MCF 10A (cell line): ENCODE measurements around the gene ZNF532. TPM values are rescaled to one million over a fixed set of nuclear protein-coding genes. Genes with fewer than 3 reads are reported as not detected.

Source experiments
- BruUV-seq: library from RNA; stranded (reverse); fragments of 400-500 nt; replicated peaks from 2 replicates; lab custom pipeline; 2021; lab: Mats Ljungman, UMichigan
- CTCF ChIA-PET: fragments of 300-600 bp; sonication (Branson Sonifier 250); formaldehyde crosslinking; extraction: SDS; loops from one replicate; lab custom pipeline; 2021; ENCODE audit warnings: antibody characterized with exemption, inconsistent platforms; lab: Yijun Ruan, JAX
- POLR2A ChIA-PET: fragments of 300-600, 350-650 bp; sonication (Branson Sonifier 250); formaldehyde crosslinking; extraction: SDS; loops from one replicate; lab custom pipeline; 2020; ENCODE audit warnings: antibody characterized with exemption, inconsistent platforms; lab: Yijun Ruan, JAX
- DNase-seq: peaks from one replicate; pipeline ENCODE4 v3.0.0-alpha.2; 2018; ENCODE audit not compliant: unreplicated experiment
- H3K27ac Mint-ChIP-seq: one replicate; pipeline ENCODE4 v1.8.0; 2022; ENCODE audit warnings: mild to moderate bottlenecking, low read depth, mixed read lengths; ENCODE audit not compliant: unreplicated experiment
- H3K27me3 Mint-ChIP-seq: one replicate; pipeline ENCODE4 v1.8.0; 2022; ENCODE audit warnings: mixed read lengths; ENCODE audit not compliant: insufficient read depth, unreplicated experiment
- H3K36me3 Mint-ChIP-seq: one replicate; pipeline ENCODE4 v1.8.0; 2022; ENCODE audit warnings: mild to moderate bottlenecking, moderate library complexity, mixed read lengths; ENCODE audit not compliant: insufficient read depth, unreplicated experiment
- H3K4me1 Mint-ChIP-seq: one replicate; pipeline ENCODE4 v1.8.0; 2022; ENCODE audit warnings: mixed read lengths; ENCODE audit not compliant: insufficient read depth, unreplicated experiment
- H3K4me3 Mint-ChIP-seq: one replicate; pipeline ENCODE4 v1.8.0; 2022; ENCODE audit warnings: mild to moderate bottlenecking, moderate library complexity, mixed read lengths; ENCODE audit not compliant: unreplicated experiment
- H3K9me3 Mint-ChIP-seq: one replicate; pipeline ENCODE4 v1.8.0; 2022; ENCODE audit warnings: mixed read lengths; ENCODE audit not compliant: unreplicated experiment
- intact Hi-C: fragments of 100-400 bp; cut with micrococcal nuclease; formaldehyde crosslinking; loops from 2 replicates; pipeline ENCODE4 v1.14.1; 2022
- total RNA-seq: library from RNA; stranded (reverse); gene quantifications from 2 replicates; pipeline ENCODE4 v1.2.3, GENCODE V29; 2022
- TF ChIP-seq, protein P1 (sequence below): fragments of 200-600 bp; IDR thresholded peaks from one replicate; pipeline ENCODE4 v1.8.0; 2022; ENCODE audit warnings: antibody characterized with exemption, mild to moderate bottlenecking; ENCODE audit not compliant: unreplicated experiment

Gene ZNF532
- total RNA-seq, 1 experiment from 2014 or later: 64.1 TPM

DNA sequence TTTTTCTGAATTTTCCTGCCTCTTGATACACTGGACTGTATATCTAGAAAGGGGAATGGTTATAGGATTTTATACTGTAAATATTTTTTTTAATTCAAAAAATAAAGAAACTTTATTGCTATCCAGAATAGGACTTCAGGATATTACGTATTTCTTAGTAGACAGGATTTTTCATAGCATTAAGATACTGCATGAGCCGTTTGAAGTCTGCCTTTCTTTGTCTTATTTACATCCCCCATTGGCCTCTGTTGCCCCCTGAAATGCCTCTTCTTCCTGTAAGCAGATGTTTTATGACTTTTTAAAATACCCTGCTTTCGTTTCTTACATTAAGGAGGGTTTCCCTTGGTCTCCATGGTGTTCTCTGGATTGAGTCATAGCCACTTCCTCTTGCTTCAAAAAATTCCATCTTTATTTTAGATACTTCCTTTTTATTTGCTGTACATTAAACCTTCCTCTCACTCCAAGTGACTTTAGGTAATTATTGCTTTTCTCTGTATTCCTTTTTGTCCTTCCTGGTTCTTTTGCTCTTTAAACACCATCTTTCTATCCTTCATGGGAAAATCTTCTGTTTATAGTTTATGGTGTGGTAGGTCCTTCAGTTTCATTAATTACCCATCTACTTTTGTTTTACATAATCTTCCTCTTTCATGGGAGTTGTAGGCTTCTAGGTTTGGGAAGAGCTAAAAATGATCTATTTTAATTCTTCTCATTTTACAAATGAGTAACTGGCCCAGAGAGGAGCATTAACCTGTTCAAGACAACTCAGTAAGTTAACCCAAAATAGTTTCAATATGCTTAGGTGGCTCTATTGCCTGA, 72.6 kb downstream of the ZNF532 start:
- Mint-ChIP-seq H3K27ac (peak overlapping the region; percentile 77), H3K4me3 (no peak overlapping the region), H3K9me3 (no peaks in the 10 kb centered on the region), H3K4me1 (peaks cover 6% of the 10 kb centered on the region), H3K27me3 (no peaks in the 10 kb centered on the region), H3K36me3 (peaks cover 17% of the 10 kb centered on the region)
- TF ChIP-seq, protein P1, sequence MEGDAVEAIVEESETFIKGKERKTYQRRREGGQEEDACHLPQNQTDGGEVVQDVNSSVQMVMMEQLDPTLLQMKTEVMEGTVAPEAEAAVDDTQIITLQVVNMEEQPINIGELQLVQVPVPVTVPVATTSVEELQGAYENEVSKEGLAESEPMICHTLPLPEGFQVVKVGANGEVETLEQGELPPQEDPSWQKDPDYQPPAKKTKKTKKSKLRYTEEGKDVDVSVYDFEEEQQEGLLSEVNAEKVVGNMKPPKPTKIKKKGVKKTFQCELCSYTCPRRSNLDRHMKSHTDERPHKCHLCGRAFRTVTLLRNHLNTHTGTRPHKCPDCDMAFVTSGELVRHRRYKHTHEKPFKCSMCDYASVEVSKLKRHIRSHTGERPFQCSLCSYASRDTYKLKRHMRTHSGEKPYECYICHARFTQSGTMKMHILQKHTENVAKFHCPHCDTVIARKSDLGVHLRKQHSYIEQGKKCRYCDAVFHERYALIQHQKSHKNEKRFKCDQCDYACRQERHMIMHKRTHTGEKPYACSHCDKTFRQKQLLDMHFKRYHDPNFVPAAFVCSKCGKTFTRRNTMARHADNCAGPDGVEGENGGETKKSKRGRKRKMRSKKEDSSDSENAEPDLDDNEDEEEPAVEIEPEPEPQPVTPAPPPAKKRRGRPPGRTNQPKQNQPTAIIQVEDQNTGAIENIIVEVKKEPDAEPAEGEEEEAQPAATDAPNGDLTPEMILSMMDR: no peak
- ChIA-PET CTCF (no interaction called here), POLR2A (no interaction called here)
- DNase-seq: peak; percentile 8
- BruUV-seq: no TSS peak
- intact Hi-C loops: no loop called here

DNA sequence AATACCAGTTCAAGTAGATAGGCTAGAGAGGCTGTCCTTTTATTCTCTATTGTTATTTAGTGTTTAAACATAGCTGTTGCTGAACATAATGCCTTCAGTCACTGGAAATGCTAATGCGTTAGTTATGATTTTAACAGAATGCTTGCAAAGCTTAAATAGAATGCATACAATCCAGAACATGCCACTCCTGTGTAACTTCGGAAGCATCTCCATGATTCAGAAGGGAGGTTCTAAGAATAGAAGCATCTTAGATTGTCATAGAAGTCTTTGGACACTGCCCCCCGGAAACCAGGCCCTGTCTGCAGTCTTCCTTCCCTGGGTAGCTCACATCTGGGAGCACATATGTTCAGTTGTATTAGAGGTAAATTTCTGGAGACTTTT, 73.2 kb downstream of the ZNF532 start:
- TF ChIP-seq, protein P1: no peak
- intact Hi-C loops: no loop called here
- BruUV-seq: no TSS peak
- peak overlapping the region; percentile 77 for H3K27ac Mint-ChIP-seq
- no peak overlapping the region for H3K4me3 Mint-ChIP-seq
- peaks cover 17% of the 10 kb centered on the region for H3K36me3 Mint-ChIP-seq
- ChIA-PET CTCF (no interaction called here), POLR2A (no interaction called here)
- no peak for DNase-seq
- no peaks in the 10 kb centered on the region for H3K9me3 Mint-ChIP-seq
- H3K4me1 Mint-ChIP-seq: peaks cover 6% of the 10 kb centered on the region
- H3K27me3 Mint-ChIP-seq: no peaks in the 10 kb centered on the region

DNA sequence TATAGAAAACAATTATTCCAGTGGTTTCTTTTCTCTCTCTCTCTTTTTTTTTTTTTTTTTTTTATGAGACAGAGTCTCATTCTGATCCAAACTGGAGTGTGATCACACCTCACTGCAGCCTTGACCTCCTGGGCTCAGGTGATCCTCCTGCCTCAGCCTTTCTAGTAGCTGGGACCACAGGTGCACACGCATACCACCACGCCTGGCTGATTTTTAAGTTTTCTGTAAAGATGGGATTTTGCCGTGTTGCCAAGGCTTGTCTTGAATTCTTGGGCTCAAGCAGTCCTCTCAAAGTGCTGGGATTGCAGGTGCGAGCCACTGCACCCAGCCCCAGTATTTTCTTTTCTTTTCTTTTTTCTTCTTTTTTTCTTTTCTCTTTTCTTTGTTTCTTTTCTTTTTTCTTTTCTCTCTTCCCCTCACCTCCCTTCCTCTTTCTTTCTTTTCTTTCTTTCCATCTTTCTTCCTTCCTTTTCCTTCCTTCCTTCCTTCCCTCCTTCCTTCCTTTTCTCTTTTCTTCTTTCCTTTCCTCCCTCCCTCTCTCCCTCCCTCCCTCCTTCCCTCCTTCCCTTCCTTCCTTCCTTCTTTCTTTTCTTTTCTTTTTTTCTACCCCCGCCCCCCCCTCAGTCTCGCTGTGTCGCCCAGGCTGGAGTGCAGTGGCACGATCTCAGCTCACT, 76.9 kb downstream of the ZNF532 start:
- Mint-ChIP-seq H3K27me3 (no peaks in the 10 kb centered on the region), H3K4me3 (no peak overlapping the region), H3K36me3 (peaks cover 21% of the 10 kb centered on the region), H3K27ac (no peak overlapping the region), H3K4me1 (peaks cover 6% of the 10 kb centered on the region), H3K9me3 (no peaks in the 10 kb centered on the region)
- TF ChIP-seq, protein P1: no peak
- CTCF ChIA-PET: no interaction called here
- POLR2A ChIA-PET: no interaction called here
- intact Hi-C loops: no loop called here
- no peak for DNase-seq
- no TSS peak for BruUV-seq

DNA sequence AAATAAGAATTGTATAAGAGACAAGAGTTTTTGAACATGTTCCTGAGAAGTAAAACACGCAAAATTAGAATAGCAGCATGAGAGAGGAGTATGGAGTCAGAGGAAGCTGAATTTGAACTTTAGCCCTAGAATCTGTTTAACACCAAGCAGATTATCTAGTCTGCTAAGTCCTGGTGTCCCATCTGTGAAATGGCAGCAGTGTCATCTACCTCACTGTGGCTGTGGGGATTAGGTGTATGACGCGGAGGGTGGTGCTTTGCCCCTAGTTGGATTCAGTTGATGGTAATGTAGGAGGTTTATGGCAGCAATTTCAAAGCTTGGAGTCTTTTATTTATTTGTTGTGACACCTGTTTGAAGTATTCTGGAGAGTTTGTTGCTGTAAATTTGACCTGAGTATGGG, 79.2 kb downstream of the ZNF532 start:
- Mint-ChIP-seq H3K4me1 (no peaks in the 10 kb centered on the region), H3K36me3 (peaks cover 18% of the 10 kb centered on the region)
- CTCF ChIA-PET: no interaction called here

More for the DNA sequence above, 79.2 kb downstream of the ZNF532 start:
- H3K9me3 Mint-ChIP-seq: no peaks in the 10 kb centered on the region
- no peaks in the 10 kb centered on the region for H3K27me3 Mint-ChIP-seq
- intact Hi-C loops: no loop called here
- no peak overlapping the region for H3K27ac Mint-ChIP-seq
- no TSS peak for BruUV-seq
- POLR2A ChIA-PET: no interaction called here
- TF ChIP-seq, protein P1: no peak
- no peak overlapping the region for H3K4me3 Mint-ChIP-seq
- DNase-seq: no peak
